HL-60 (cell line): ENCODE results near the gene NEK3.
"Not testable (repeated sequence)": the region's sequence is repeated elsewhere in the genome, so short reads cannot be mapped to it uniquely, and the experiment has no call there.

Source experiments
- POLR2AphosphoS5 ChIP-seq: IDR thresholded peaks from 2 replicates; pipeline ENCODE4 v1.6.1; 2012; ENCODE audit warnings: low read depth
- TF ChIP-seq, protein P1 (sequence below): IDR thresholded peaks from one replicate; pipeline ENCODE4 v1.5.1; 2011; ENCODE audit warnings: low read length, control low read depth, inconsistent platforms; ENCODE audit not compliant: insufficient read depth

DNA sequence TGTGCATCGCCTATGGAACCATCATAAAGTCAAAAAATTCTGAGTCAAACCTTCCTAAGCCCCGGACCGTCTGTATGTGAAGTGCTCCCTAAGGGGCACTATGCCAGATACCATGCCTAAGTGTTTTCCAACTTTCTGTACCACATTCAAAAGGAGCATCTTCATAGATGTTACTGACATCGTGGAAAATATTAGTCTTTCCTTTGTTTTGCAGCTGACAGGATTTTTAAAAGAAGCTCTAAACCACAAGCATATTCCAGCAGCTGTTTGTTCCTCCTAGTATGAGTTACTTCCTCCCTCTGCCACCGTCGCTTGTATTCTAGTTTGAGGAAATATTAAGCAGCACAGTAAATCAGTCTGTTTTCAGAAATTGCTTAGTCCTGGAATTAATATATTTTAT, 14.6 kb upstream of the NEK3 start:
- TF ChIP-seq, protein P1, sequence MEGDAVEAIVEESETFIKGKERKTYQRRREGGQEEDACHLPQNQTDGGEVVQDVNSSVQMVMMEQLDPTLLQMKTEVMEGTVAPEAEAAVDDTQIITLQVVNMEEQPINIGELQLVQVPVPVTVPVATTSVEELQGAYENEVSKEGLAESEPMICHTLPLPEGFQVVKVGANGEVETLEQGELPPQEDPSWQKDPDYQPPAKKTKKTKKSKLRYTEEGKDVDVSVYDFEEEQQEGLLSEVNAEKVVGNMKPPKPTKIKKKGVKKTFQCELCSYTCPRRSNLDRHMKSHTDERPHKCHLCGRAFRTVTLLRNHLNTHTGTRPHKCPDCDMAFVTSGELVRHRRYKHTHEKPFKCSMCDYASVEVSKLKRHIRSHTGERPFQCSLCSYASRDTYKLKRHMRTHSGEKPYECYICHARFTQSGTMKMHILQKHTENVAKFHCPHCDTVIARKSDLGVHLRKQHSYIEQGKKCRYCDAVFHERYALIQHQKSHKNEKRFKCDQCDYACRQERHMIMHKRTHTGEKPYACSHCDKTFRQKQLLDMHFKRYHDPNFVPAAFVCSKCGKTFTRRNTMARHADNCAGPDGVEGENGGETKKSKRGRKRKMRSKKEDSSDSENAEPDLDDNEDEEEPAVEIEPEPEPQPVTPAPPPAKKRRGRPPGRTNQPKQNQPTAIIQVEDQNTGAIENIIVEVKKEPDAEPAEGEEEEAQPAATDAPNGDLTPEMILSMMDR = not testable (repeated sequence)
- TF ChIP-seq POLR2AphosphoS5 = peak; percentile 65; the same call in 1 of the 2 replicates
